ENCODE results near the gene ATP9A.
"Not testable (repeated sequence)": the region's sequence is repeated elsewhere in the genome, so short reads cannot be mapped to it uniquely, and the experiment has no call there.

ATP9A gene

GRCh38 chr20:51653226-51653625 lies 115.0 kb downstream of the ATP9A start:
- no peak for DNase-seq

- no peak for DNase-seq
These were observed 116.2 kb downstream of the ATP9A start for GRCh38 chr20:51651921-51652549.

- DNase-seq, result peak in 1 of 2 donors; percentile 6
These were observed 117.5 kb downstream of the ATP9A start for GRCh38 chr20:51650685-51651134.

GRCh38 chr20:51648571-51648947 lies 119.6 kb downstream of the ATP9A start:
- no peak for DNase-seq

GRCh38 chr20:51647674-51648570 lies 120.3 kb downstream of the ATP9A start:
- no peak for DNase-seq

GRCh38 chr20:51643810-51644209 lies 124.4 kb downstream of the ATP9A start:
- not testable (repeated sequence) for DNase-seq

- DNase-seq, result no peak
These were observed 124.8 kb downstream of the ATP9A start for GRCh38 chr20:51643390-51643789.

GRCh38 chr20:51641866-51642265 lies 126.3 kb downstream of the ATP9A start:
- DNase-seq, result no peak

GRCh38 chr20:51640743-51641142 lies 127.4 kb downstream of the ATP9A start:
- no peak for DNase-seq

- DNase-seq, result peak; percentile 35 to 59
These were observed 128.9 kb downstream of the ATP9A start for GRCh38 chr20:51639206-51639832.

GRCh38 chr20:51637241-51637640 lies 130.9 kb downstream of the ATP9A start:
- no peak for DNase-seq

GRCh38 chr20:51636123-51636522 lies 132.1 kb downstream of the ATP9A start:
- no peak for DNase-seq

GRCh38 chr20:51635680-51636079 lies 132.5 kb downstream of the ATP9A start:
- DNase-seq, result no peak

- DNase-seq, result no peak
These were observed 133.3 kb downstream of the ATP9A start for GRCh38 chr20:51634877-51635276.

GRCh38 chr20:51634257-51634656 lies 133.9 kb downstream of the ATP9A start:
- no peak for DNase-seq

GRCh38 chr20:51633430-51633829 lies 134.8 kb downstream of the ATP9A start:
- DNase-seq, result no peak

- DNase-seq, result no peak
These were observed 136.2 kb downstream of the ATP9A start for GRCh38 chr20:51631953-51632352.

- peak in 1 of 2 donors; percentile 27 for DNase-seq
These were observed 136.9 kb downstream of the ATP9A start for GRCh38 chr20:51631011-51631950.

- no peak for DNase-seq
These were observed 138.7 kb downstream of the ATP9A start for GRCh38 chr20:51629399-51630058.

GRCh38 chr20:51628533-51629398 lies 139.4 kb downstream of the ATP9A start:
- DNase-seq, result no peak

- DNase-seq, result no peak
These were observed 140.6 kb downstream of the ATP9A start for GRCh38 chr20:51627586-51627985.
